Uterus (tissue), 4 donors: ENCODE results near the gene PPP6R2. TPM values are rescaled to one million over a fixed set of nuclear protein-coding genes. Genes with fewer than 3 reads are reported as not detected.

Source experiments
- DNase-seq, 2 donors: peaks; one replicate each; pipeline ENCODE4 v3.0.0-alpha.2; 2019 to 2020
- H3K27ac ChIP-seq, 2 donors: fragments of 200-600 bp; sonication (generic); 1 replicate in 1 of 2; 2 replicates in 1 of 2; pipeline ENCODE4 v1.5.1; 2016 to 2018
- H3K27me3 ChIP-seq, 2 donors: fragments of 200-600 bp; sonication (generic); one replicate each; pipeline ENCODE4 v1.5.1; 2018 to 2019; ENCODE audit warnings: control low read depth in 1 of 2
- H3K36me3 ChIP-seq, 2 donors: fragments of 200-600 bp; sonication (generic); one replicate each; pipeline ENCODE4 v1.5.1; 2019; ENCODE audit warnings: control low read depth in 1 of 2
- H3K4me1 ChIP-seq, 2 donors: fragments of 200-600 bp; sonication (generic); one replicate each; pipeline ENCODE4 v1.5.1; 2018 to 2019; ENCODE audit warnings: control low read depth in 1 of 2
- H3K4me3 ChIP-seq, 2 donors: fragments of 200-600 bp; sonication (generic); 1 replicate in 1 of 2; 2 replicates in 1 of 2; pipeline ENCODE4 v1.5.1; 2018 to 2019; ENCODE audit warnings: mild to moderate bottlenecking in 1 of 2
- H3K9me3 ChIP-seq, 2 donors: fragments of 200-600 bp; sonication (generic); one replicate each; pipeline ENCODE4 v1.5.1; 2019; ENCODE audit warnings: control low read depth in 1 of 2
- POLR2A ChIP-seq, 2 donors: fragments of 450-650 bp; IDR thresholded peaks; one replicate each; pipeline ENCODE4 v1.6.1; 2016; ENCODE audit warnings: antibody characterized with exemption in 2 of 2, mild to moderate bottlenecking in 1 of 2, moderate library complexity in 1 of 2
- intact Hi-C: fragments of 100-400 bp; cut with DNase I; formaldehyde crosslinking; loops from one replicate; pipeline ENCODE4 v1.15.1; 2023; ENCODE audit warnings: low total_unique reads
- total RNA-seq, 4 donors: library from RNA; depleted of rRNA in 3 of 4; stranded (reverse); fragments of >200 nt in 3 of 4; gene quantifications; one replicate each; pipeline versions ENCODE4 v1.1.0 to v1.2.4, GENCODE V29; 2014 to 2023
- TF ChIP-seq, protein P1 (sequence below), 4 experiments: fragments of 200-600 bp in 2 of 4; fragments of 450-650 bp in 2 of 4; sonication (generic) in 2 of 4; IDR thresholded peaks; one replicate each; pipeline ENCODE4 v1.5.1; 2016 to 2019; ENCODE audit warnings: antibody characterized with exemption in 4 of 4, mild to moderate bottlenecking in 2 of 4, moderate library complexity in 1 of 4
- donor health status: DM: yes; HTN: yes; CAD: no.

The PPP6R2 gene
- total RNA-seq, 4 donors from 2014 or later = 42.4 to 73.1 (median 47.2) TPM

DNA sequence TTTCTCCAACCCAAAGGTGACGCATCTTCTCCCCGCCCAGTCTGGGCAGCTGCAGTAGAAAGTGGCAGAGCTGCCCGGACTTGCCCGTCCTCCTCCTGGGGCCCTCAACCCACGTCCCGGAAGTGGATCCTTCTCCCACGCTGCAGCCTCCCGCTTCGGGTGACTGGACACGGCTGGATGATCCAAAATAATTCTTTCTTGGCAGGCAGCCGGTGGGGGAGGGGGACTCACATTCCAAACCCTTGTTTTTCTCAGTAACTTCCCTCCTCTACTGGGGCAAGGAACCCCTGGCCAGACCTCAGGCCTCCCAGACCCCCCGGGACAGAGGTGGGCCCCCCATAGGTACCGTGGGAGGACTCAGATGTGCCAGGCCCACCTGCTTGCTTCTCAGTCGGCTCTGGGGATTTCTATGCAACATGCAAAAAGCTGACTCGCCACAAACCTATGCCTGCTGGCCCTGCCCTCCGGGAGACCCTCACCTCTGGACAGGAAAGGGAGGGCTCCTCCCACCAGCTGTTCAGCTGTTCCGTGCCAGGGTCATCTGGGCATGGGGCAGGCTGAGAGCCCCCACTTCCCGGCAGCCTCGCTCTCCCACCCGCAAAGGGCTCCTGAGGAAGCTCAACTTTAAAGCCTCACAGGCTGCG lies 37.1 kb upstream of the PPP6R2 start:
- TF ChIP-seq POLR2A (IDR thresholded peaks at IDR 0.05) = no peak
- TF ChIP-seq, protein P1, sequence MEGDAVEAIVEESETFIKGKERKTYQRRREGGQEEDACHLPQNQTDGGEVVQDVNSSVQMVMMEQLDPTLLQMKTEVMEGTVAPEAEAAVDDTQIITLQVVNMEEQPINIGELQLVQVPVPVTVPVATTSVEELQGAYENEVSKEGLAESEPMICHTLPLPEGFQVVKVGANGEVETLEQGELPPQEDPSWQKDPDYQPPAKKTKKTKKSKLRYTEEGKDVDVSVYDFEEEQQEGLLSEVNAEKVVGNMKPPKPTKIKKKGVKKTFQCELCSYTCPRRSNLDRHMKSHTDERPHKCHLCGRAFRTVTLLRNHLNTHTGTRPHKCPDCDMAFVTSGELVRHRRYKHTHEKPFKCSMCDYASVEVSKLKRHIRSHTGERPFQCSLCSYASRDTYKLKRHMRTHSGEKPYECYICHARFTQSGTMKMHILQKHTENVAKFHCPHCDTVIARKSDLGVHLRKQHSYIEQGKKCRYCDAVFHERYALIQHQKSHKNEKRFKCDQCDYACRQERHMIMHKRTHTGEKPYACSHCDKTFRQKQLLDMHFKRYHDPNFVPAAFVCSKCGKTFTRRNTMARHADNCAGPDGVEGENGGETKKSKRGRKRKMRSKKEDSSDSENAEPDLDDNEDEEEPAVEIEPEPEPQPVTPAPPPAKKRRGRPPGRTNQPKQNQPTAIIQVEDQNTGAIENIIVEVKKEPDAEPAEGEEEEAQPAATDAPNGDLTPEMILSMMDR (IDR thresholded peaks at IDR 0.05) = no peak
- H3K4me1 ChIP-seq = peaks cover 21 to 63% of the 10 kb centered on the region in 2 donors
- intact Hi-C loops = no loop called here

DNA sequence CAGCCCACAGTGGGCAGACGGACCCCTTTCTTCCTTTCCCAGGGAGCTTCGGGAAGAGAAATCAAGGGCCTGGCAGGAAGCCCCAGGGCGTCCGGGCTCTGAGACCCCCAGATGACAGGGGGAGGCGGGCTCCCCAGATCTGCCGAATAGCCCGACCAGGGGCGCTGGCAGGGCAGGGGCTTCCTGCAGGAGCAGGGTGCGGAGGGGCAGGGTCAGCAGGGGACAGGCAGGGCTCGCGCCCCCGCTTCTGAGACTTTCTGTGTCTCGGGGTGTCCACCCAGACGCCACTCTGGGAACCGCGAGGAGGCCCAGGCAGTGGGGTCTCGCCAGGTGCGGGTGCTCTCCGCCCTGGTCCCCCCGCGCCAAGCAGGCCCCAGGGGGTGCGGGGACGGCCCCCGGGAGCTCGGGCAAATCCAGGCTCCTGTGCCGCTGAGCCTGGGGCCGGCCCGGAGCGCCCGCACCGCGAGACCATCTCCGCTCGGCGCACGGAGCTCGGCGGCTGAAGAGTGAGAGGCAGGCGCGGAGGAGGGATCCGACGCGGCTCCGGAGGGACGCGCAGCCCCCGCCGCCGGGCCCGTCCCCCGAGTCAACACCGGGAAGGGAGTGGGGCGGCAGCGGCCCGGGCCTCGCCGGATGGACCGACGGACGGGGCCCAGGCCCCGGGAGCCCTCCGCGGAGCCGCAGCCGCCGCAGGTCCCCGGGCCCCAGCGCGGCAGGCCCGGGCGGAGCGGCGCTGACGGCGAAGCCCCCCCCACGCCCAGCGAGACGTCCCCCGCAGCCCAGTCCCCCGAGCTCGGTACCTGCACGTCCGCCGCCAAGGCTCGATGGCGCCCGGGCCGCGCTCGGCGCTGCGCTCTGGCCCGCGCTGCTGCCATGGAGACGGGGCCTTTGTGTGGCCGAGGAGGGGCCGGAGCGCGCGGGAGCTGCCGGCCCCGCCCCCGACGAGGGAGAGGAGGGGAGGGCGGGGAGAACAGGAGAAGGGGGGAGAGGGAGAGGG lies 36.1 kb upstream of the PPP6R2 start, which contains the start of gene PLXNB2:
PLXNB2 (minus strand) TSS at position 894 of the 997 bp plus-strand sequence. CDS start 17,062 bp downstream, outside the sequence.
- no peaks in the 10 kb centered on the region for H3K27me3 ChIP-seq
- H3K9me3 ChIP-seq = no peaks in the 10 kb centered on the region
- DNase-seq = peak; percentile 83 to 84
- TF ChIP-seq POLR2A (IDR thresholded peaks at IDR 0.05) = peak; percentile 61 to 72
- TF ChIP-seq, protein P1 (IDR thresholded peaks at IDR 0.05) = no peak
- H3K27ac ChIP-seq = peak within 1 kb of the TSS; percentile 88 to 94
- peak within 1 kb of the TSS; percentile 61 to 95 for H3K4me3 ChIP-seq
- H3K4me1 ChIP-seq = peaks cover 21 to 53% of the 10 kb centered on the region in 2 donors
- H3K36me3 ChIP-seq = no peaks in the 10 kb centered on the region
- intact Hi-C loops = no loop called here

More for the DNA sequence above, 37.1 kb upstream of the PPP6R2 start:
- H3K4me3 ChIP-seq = peak overlapping the region; percentile 61 to 95
- H3K27me3 ChIP-seq = no peaks in the 10 kb centered on the region
- peak; percentile 86 to 89 for DNase-seq
- no peaks in the 10 kb centered on the region for H3K9me3 ChIP-seq
- peak overlapping the region; percentile 88 to 94 for H3K27ac ChIP-seq
- H3K36me3 ChIP-seq = no peaks in the 10 kb centered on the region

DNA sequence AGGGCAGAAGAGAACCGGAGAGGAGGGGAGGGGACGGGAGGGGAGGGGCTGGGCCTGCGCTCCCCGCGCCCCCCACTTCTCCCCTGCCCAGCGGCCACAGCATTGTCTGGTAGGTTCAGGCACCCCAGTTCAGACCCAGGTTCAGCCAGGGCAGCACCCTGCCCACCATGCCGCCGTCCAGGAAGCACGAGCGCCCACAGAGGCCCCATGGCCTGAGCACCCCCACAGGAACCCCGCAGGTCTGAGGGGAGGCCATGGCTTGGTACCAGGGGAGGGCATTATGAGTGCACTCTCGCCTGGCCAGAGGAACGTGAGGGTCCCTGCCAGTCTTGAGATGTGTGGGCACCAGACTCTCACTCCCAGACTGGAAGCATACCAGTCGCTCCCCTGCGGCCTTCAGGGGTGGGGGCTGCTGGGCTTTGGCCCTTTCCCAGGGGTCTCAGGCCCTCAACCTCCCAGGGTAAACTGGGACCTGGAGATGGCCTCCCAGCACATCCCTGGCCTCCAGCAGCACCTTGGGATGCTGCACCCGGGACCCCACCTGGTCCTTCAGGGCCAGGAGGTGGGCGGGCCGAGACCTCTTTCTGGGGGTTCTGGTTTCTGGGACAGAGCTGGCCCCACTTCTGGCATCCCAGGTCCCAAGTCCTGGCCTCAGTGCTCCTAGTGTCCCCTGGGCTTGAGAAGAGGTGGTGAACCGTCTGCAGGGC lies 35.1 kb upstream of the PPP6R2 start:
- peak; percentile 51 to 56 for DNase-seq
- Histone ChIP-seq H3K27ac (peak overlapping the region; percentile 85 to 94), H3K36me3 (no peaks in the 10 kb centered on the region), H3K4me1 (peaks cover 17 to 43% of the 10 kb centered on the region in 2 donors), H3K27me3 (no peaks in the 10 kb centered on the region), H3K9me3 (no peaks in the 10 kb centered on the region), H3K4me3 (no peak overlapping the region)
- intact Hi-C loops = no loop called here
- no peak for TF ChIP-seq POLR2A (IDR thresholded peaks at IDR 0.05)
- TF ChIP-seq, protein P1 (IDR thresholded peaks at IDR 0.05) = no peak

DNA sequence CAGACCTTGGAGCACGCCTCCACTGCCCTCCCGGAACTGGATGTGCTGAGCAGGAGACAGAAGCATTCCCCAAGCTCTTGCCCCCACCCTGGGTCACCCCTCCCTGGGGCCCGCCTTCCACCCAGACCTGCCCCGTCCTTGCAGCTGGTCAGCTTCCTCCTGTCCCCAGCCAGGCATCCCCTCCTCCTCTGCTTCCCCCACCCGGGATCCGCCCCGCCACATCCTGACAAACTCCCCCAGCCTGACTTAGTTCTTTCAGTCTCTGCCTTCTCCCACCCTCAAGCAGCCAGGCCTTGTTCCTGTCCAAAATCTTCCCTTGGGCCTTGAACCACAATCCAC lies 34.6 kb upstream of the PPP6R2 start:
- Histone ChIP-seq H3K4me3 (no peak overlapping the region), H3K27me3 (no peaks in the 10 kb centered on the region), H3K36me3 (no peaks in the 10 kb centered on the region), H3K9me3 (no peaks in the 10 kb centered on the region), H3K27ac (peak overlapping the region; percentile 85 to 94), H3K4me1 (peaks cover 12 to 37% of the 10 kb centered on the region in 2 donors)
- TF ChIP-seq, protein P1 (IDR thresholded peaks at IDR 0.05) = no peak
- TF ChIP-seq POLR2A (IDR thresholded peaks at IDR 0.05) = no peak
- peak; percentile 87 for DNase-seq
- intact Hi-C loops = no loop called here
